GM12864 (cell line): ENCODE results near the gene ST7L.

Source experiments
- DNase-seq: peaks from one replicate; pipeline ENCODE4 v3.0.0-alpha.2; 2011; ENCODE audit warnings: low read depth
- H3K4me3 ChIP-seq: 2 replicates; pipeline ENCODE4 v1.5.1; 2011; ENCODE audit warnings: mild to moderate bottlenecking, low read depth, low read length, control low read depth
- CTCF ChIP-seq: IDR thresholded peaks from 2 replicates; pipeline ENCODE4 v1.5.1; 2011; ENCODE audit warnings: low read depth, mild to moderate bottlenecking, moderate library complexity, low read length, control low read depth, inconsistent platforms; ENCODE audit errors: missing control alignments

Gene ST7L

GRCh38 chr1:112542206-112542973, 76.6 kb downstream of the ST7L start:
- DNase-seq = no peak
- no peak for TF ChIP-seq CTCF
- H3K4me3 ChIP-seq = no peak overlapping the region

- no peak overlapping the region for H3K4me3 ChIP-seq
- no peak for DNase-seq
- no peak for TF ChIP-seq CTCF
These were observed 77.6 kb downstream of the ST7L start for GRCh38 chr1:112541299-112541698.

- no peak for DNase-seq
- H3K4me3 ChIP-seq = no peak overlapping the region
- no peak for TF ChIP-seq CTCF
These were observed 78.6 kb downstream of the ST7L start for GRCh38 chr1:112540226-112540794.

- no peak overlapping the region for H3K4me3 ChIP-seq
- DNase-seq = no peak
- no peak for TF ChIP-seq CTCF
These were observed 80.1 kb downstream of the ST7L start for GRCh38 chr1:112538883-112539282.

- TF ChIP-seq CTCF = no peak
- DNase-seq = no peak
- no peak overlapping the region for H3K4me3 ChIP-seq
These were observed 81.5 kb downstream of the ST7L start for GRCh38 chr1:112537456-112537855.

GRCh38 chr1:112536561-112536960, 82.4 kb downstream of the ST7L start:
- DNase-seq = no peak
- no peak for TF ChIP-seq CTCF
- H3K4me3 ChIP-seq = no peak overlapping the region

GRCh38 chr1:112533029-112533428, 85.9 kb downstream of the ST7L start:
- H3K4me3 ChIP-seq = no peak overlapping the region
- DNase-seq = no peak
- TF ChIP-seq CTCF = no peak
